ENCODE measurements around the gene ZDHHC20. TPM values are rescaled to one million over a fixed set of nuclear protein-coding genes. Genes with fewer than 3 reads are reported as not detected.

The ZDHHC20 gene
- total and polyA plus RNA-seq, 12 donors, result 6.3 to 28.5 (median 13.9) TPM

- TF ChIP-seq CTCF (IDR thresholded peaks at IDR 0.05), result no peak
- 74 to 77% methylated on average over 10 of the region's 10 CpGs for WGBS, 2 donors
- intact Hi-C loops (cut with DNase I), result no loop called here
- H3K4me3 ChIP-seq, result no peak overlapping the region
- no peaks in the 10 kb centered on the region for H3K27me3 ChIP-seq
- H3K27ac ChIP-seq, result no peak overlapping the region
- peaks cover 0 to 11% (median 0%) of the 10 kb centered on the region in 11 donors for H3K9me3 ChIP-seq
- no peak for DNase-seq
- H3K4me1 ChIP-seq, result no peaks in the 10 kb centered on the region
- no peak for ATAC-seq
- no peaks in the 10 kb centered on the region for H3K36me3 ChIP-seq
Measured at GRCh38 chr13:21336609-21337349, 122.3 kb downstream of the ZDHHC20 start.

DNA sequence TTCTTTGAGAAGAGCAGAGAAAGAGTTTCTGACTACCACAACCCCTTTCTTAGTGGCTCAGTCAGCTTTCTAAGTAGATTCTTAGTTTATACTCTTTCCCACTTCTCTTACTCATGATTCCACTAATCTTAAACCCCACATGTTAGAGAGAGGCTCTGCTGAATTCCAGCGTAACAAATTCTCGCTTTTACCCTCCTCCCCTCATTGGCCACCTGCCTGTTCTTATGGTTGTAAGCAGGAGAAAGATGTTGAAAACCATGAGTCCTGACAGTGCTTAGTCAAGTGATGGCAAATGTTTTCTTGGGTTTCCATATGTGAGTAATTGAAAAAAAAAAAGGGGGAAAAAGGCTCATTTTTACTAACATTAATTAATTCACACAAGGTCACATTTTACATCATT, 125.9 kb downstream of the ZDHHC20 start:
- Histone ChIP-seq H3K9me3 (peaks cover 0 to 11% (median 0%) of the 10 kb centered on the region in 11 donors), H3K27me3 (no peaks in the 10 kb centered on the region), H3K4me1 (no peaks in the 10 kb centered on the region), H3K4me3 (no peak overlapping the region), H3K27ac (no peak overlapping the region), H3K36me3 (no peaks in the 10 kb centered on the region)
- no peak for DNase-seq
- ATAC-seq, result no peak
- intact Hi-C loops (cut with DNase I), result no loop called here
- no peak for TF ChIP-seq CTCF (IDR thresholded peaks at IDR 0.05)
- WGBS, 2 donors, result 69 to 72% methylated on average over 2 of the region's 2 CpGs

DNA sequence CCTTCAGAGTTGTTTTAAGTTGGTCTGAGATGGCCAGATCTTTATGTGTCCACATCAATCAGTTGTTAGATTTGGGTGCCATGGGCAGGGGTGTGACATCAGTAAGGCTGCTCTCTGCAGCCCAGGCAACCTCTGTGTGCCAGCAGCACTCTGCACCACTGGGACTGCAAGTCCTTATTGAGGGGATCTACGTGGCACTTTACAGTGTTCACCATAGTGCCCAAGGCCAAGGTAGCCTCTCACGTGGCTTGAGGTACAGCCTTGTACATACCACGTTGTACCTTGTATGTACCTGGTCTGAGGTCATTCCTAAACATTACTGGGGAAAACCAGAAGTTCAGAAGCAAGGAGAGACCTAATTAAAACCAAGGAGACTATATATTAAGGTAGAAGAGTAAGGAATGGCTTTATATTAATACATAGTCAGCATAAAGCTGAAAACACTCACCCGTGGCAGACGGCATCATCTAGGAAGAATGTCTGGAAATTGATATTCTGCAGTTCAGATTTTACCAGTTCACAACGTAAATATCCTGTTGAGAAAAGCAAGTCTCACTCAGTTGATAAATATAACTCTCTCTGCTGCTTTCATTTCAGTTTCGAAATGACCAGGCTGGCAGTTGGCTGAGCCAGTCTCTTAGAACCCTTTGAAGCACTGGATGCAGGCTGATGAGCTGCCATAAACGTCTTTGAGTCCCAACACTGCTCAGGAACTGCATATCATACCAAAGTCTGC, 128.8 kb downstream of the ZDHHC20 start:
- ATAC-seq (no peak), DNase-seq (no peak)
- H3K9me3 ChIP-seq, result peaks cover 0 to 9% (median 0%) of the 10 kb centered on the region in 11 donors
- no peaks in the 10 kb centered on the region for H3K27me3 ChIP-seq
- TF ChIP-seq CTCF (IDR thresholded peaks at IDR 0.05), result no peak
- H3K4me1 ChIP-seq, result peaks cover 0 to 8% (median 0%) of the 10 kb centered on the region in 9 donors
- no peak overlapping the region for H3K4me3 ChIP-seq
- intact Hi-C loops (cut with DNase I), result no loop called here
- H3K36me3 ChIP-seq, result no peaks in the 10 kb centered on the region
- no peak overlapping the region for H3K27ac ChIP-seq
- WGBS, 2 donors, result 78 to 79% methylated on average over 8 of the region's 8 CpGs

GRCh38 chr13:21328836-21329477, 130.1 kb downstream of the ZDHHC20 start:
- 85 to 92% methylated on average over 6 of the region's 6 CpGs for WGBS, 2 donors
- TF ChIP-seq CTCF (IDR thresholded peaks at IDR 0.05), result no peak
- intact Hi-C loops (cut with DNase I), result no loop called here
- Histone ChIP-seq H3K4me1 (peaks cover 0 to 12% (median 0%) of the 10 kb centered on the region in 9 donors), H3K27me3 (no peaks in the 10 kb centered on the region), H3K36me3 (no peaks in the 10 kb centered on the region), H3K27ac (no peak overlapping the region), H3K9me3 (peaks cover 0 to 6% (median 0%) of the 10 kb centered on the region in 11 donors), H3K4me3 (no peak overlapping the region)
- ATAC-seq (no peak), DNase-seq (no peak)
